Gastroesophageal sphincter (tissue), 3 donors: ENCODE results near the gene CLIC6.

ENCODE experiments used
- EP300 ChIP-seq: sonication (generic); formaldehyde crosslinking; IDR thresholded peaks from one replicate; pipeline ENCODE4 v1.6.1; 2017; ENCODE audit warnings: antibody characterized with exemption, mild to moderate bottlenecking
- POLR2A ChIP-seq, 2 donors: fragments of 450-650 bp; IDR thresholded peaks; one replicate each; pipeline ENCODE4 v1.6.1; 2017; ENCODE audit warnings: antibody characterized with exemption in 2 of 2, mild to moderate bottlenecking in 2 of 2, moderate library complexity in 1 of 2
- POLR2AphosphoS5 ChIP-seq: sonication (generic); formaldehyde crosslinking; IDR thresholded peaks from one replicate; pipeline ENCODE4 v1.6.1; 2017; ENCODE audit warnings: antibody characterized with exemption
- TF ChIP-seq, protein P1 (sequence below), 4 experiments: fragments of 200-600 bp in 2 of 4; fragments of 450-650 bp in 2 of 4; sonication (generic) in 1 of 4; IDR thresholded peaks; one replicate each; pipeline ENCODE4 v1.5.1; 2017 to 2019; ENCODE audit warnings: antibody characterized with exemption in 4 of 4, mild to moderate bottlenecking in 2 of 4, moderate library complexity in 2 of 4

DNA sequence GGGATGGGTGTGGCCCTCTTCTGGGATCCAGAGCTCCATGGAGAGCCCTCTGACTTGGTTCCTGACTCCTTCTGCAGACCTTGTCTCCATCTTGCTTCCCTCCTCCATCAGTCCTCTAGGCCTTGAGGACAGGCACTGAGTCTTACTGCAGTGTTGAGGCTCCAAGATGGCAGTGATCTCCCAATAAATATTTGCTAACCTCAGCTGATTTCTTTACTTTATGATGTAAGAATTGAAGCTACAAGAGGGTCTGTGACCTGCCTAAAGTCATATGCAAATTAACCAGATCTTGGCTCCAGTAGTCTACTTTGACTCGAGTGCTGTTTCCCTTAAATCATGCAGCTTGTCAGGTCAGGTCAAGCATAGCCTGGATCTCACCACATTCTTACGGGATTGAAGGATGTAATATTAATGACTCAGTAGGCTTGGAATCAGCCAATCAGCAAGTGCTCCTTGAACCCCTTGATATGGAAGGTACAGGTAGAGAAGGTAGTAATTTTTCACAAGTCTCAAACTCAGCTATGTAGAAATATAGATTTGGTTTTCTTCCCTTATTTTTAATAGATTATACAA is 93.0 kb downstream of the CLIC6 start:
- TF ChIP-seq POLR2A (IDR thresholded peaks at IDR 0.05), result no peak
- no peak for TF ChIP-seq POLR2AphosphoS5
- TF ChIP-seq, protein P1, sequence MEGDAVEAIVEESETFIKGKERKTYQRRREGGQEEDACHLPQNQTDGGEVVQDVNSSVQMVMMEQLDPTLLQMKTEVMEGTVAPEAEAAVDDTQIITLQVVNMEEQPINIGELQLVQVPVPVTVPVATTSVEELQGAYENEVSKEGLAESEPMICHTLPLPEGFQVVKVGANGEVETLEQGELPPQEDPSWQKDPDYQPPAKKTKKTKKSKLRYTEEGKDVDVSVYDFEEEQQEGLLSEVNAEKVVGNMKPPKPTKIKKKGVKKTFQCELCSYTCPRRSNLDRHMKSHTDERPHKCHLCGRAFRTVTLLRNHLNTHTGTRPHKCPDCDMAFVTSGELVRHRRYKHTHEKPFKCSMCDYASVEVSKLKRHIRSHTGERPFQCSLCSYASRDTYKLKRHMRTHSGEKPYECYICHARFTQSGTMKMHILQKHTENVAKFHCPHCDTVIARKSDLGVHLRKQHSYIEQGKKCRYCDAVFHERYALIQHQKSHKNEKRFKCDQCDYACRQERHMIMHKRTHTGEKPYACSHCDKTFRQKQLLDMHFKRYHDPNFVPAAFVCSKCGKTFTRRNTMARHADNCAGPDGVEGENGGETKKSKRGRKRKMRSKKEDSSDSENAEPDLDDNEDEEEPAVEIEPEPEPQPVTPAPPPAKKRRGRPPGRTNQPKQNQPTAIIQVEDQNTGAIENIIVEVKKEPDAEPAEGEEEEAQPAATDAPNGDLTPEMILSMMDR (IDR thresholded peaks at IDR 0.05), result no peak
- TF ChIP-seq EP300, result no peak
